ENCODE measurements around the gene MAEA. TPM values are rescaled to one million over a fixed set of nuclear protein-coding genes. Genes with fewer than 3 reads are reported as not detected.

The MAEA gene
- total and polyA plus RNA-seq, 4 donors: 20.9 to 33.9 (median 29.8) TPM

DNA sequence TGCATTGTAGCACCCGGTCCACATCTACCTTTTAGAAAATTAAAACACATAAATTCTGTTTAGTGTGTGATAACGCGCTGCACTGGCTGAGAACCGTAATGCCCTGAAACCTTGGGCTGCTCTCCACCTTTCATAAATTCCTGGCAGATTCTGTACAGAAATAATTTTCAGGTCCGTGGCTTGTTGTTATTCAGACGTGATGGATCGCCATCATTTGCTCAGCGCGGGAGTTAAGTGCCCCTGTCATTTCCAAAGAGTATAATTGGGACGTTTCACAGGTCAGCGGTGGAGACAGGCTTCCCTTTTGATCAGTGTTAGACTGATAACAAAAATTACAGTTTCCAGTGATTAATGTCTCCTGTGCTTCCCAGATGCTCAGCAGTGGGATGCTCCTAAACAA, 73.8 kb downstream of the MAEA start:
- no peak overlapping the region for H3K4me3 ChIP-seq (ENCODE audit: low read depth in 1 of 3, low read length in 3 of 3)
- WGBS: 94% methylated on average over 11 of the region's 11 CpGs
- H3K9ac ChIP-seq (ENCODE audit: low read depth in 1 of 2, low read length in 2 of 2): no peak overlapping the region

DNA sequence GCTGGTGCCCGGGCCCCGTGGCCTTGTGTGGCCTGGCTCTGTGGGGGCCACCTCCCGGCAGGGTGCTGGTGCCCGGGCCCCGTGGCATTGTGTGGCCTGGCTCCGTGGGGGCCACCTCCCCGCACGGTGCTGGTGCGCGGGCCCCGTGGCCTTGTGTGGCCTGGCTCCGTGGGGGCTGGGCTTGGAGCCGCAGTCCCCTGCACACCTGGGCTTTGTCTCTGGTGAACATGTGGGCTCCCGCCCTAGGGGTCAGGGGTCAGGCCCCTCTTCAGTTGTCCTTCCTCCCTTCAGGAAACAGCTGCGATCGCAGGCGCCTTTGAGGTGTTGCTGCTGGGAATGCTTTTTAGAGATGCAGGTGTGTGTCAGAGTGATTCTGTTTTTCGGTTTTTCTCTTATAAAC, 74.5 kb downstream of the MAEA start:
- no peaks in the 10 kb centered on the region for H3K9me3 ChIP-seq (ENCODE audit: control insufficient read depth in 4 of 4, low read length in 3 of 4)
- no peak for DNase-seq (ENCODE audit: low spot score)
- H3K27me3 ChIP-seq (ENCODE audit: control insufficient read depth in 4 of 4, insufficient read depth in 4 of 4, low read length in 3 of 4): no peaks in the 10 kb centered on the region
- no peak overlapping the region for H3K27ac ChIP-seq (ENCODE audit: low read depth in 1 of 2, low read length in 2 of 2)
- H3K36me3 ChIP-seq (ENCODE audit: control insufficient read depth in 4 of 4, insufficient read depth in 3 of 4, low read depth in 1 of 4, low read length in 3 of 4): peaks cover 0 to 6% (median 2%) of the 10 kb centered on the region in 4 donors
- no peak overlapping the region for H3K9ac ChIP-seq (ENCODE audit: low read depth in 1 of 2, low read length in 2 of 2)
- H3K4me1 ChIP-seq (ENCODE audit: control insufficient read depth in 4 of 4, insufficient read depth in 4 of 4, low read length in 3 of 4): peaks cover 0 to 6% (median 4%) of the 10 kb centered on the region in 4 donors
- WGBS: 99% methylated on average over 18 of the region's 18 CpGs
- no peak overlapping the region for H3K4me3 ChIP-seq (ENCODE audit: low read depth in 1 of 3, low read length in 3 of 3)
- TF ChIP-seq FOXA1 (IDR thresholded peaks at IDR 0.05) (no peak), EGR1 (IDR thresholded peaks at IDR 0.05; ENCODE audit: low read depth in 2 of 2) (no peak), FOXA2 (IDR thresholded peaks at IDR 0.05) (no peak), RAD21 (IDR thresholded peaks at IDR 0.05) (no peak)
- TF ChIP-seq, protein P1, sequence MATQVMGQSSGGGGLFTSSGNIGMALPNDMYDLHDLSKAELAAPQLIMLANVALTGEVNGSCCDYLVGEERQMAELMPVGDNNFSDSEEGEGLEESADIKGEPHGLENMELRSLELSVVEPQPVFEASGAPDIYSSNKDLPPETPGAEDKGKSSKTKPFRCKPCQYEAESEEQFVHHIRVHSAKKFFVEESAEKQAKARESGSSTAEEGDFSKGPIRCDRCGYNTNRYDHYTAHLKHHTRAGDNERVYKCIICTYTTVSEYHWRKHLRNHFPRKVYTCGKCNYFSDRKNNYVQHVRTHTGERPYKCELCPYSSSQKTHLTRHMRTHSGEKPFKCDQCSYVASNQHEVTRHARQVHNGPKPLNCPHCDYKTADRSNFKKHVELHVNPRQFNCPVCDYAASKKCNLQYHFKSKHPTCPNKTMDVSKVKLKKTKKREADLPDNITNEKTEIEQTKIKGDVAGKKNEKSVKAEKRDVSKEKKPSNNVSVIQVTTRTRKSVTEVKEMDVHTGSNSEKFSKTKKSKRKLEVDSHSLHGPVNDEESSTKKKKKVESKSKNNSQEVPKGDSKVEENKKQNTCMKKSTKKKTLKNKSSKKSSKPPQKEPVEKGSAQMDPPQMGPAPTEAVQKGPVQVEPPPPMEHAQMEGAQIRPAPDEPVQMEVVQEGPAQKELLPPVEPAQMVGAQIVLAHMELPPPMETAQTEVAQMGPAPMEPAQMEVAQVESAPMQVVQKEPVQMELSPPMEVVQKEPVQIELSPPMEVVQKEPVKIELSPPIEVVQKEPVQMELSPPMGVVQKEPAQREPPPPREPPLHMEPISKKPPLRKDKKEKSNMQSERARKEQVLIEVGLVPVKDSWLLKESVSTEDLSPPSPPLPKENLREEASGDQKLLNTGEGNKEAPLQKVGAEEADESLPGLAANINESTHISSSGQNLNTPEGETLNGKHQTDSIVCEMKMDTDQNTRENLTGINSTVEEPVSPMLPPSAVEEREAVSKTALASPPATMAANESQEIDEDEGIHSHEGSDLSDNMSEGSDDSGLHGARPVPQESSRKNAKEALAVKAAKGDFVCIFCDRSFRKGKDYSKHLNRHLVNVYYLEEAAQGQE (IDR thresholded peaks at IDR 0.05): no peak

More for the DNA sequence above, 73.8 kb downstream of the MAEA start:
- H3K27ac ChIP-seq (ENCODE audit: low read depth in 1 of 2, low read length in 2 of 2): no peak overlapping the region
- no peaks in the 10 kb centered on the region for H3K27me3 ChIP-seq (ENCODE audit: control insufficient read depth in 4 of 4, insufficient read depth in 4 of 4, low read length in 3 of 4)
- TF ChIP-seq, protein P2, sequence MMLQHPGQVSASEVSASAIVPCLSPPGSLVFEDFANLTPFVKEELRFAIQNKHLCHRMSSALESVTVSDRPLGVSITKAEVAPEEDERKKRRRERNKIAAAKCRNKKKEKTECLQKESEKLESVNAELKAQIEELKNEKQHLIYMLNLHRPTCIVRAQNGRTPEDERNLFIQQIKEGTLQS (IDR thresholded peaks at IDR 0.05): no peak
- TF ChIP-seq NR2F2 (IDR thresholded peaks at IDR 0.05): no peak
- H3K36me3 ChIP-seq (ENCODE audit: control insufficient read depth in 4 of 4, insufficient read depth in 3 of 4, low read depth in 1 of 4, low read length in 3 of 4): peaks cover 0 to 9% (median 2%) of the 10 kb centered on the region in 4 donors
- H3K9me3 ChIP-seq (ENCODE audit: control insufficient read depth in 4 of 4, low read length in 3 of 4): no peaks in the 10 kb centered on the region
- peaks cover 0 to under 1% (median 0%) of the 10 kb centered on the region in 4 donors for H3K4me1 ChIP-seq (ENCODE audit: control insufficient read depth in 4 of 4, insufficient read depth in 4 of 4, low read length in 3 of 4)
- no peak for DNase-seq (ENCODE audit: low spot score)

DNA sequence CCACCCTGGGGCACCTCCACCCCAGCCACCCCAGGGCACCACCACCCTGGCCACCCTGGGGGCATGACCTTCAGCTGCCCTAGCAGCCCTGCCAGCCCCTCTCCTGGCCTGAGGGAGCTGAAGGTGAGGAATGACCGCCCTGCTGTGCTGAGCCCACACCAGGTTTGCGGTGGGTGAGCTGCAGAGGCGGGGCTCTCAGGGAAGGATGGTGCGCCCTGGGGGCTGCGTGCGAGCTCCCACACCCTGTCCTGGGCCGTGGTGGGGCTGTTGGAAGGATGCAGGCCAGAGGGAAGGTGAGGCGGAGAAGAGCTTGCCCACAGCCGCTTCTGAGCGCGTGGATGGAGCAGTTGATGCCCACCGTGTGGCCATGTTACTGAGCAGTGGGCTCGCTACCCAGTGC, 75.1 kb downstream of the MAEA start:
- no peak overlapping the region for H3K9ac ChIP-seq (ENCODE audit: low read depth in 1 of 2, low read length in 2 of 2)
- peaks cover 2 to 8% (median 4%) of the 10 kb centered on the region in 4 donors for H3K4me1 ChIP-seq (ENCODE audit: control insufficient read depth in 4 of 4, insufficient read depth in 4 of 4, low read length in 3 of 4)
- H3K27me3 ChIP-seq (ENCODE audit: control insufficient read depth in 4 of 4, insufficient read depth in 4 of 4, low read length in 3 of 4): no peaks in the 10 kb centered on the region
- 96% methylated on average over 13 of the region's 13 CpGs for WGBS
- H3K9me3 ChIP-seq (ENCODE audit: control insufficient read depth in 4 of 4, low read length in 3 of 4): no peaks in the 10 kb centered on the region
- H3K27ac ChIP-seq (ENCODE audit: low read depth in 1 of 2, low read length in 2 of 2): no peak overlapping the region
- no peak for TF ChIP-seq JUND (IDR thresholded peaks at IDR 0.05)
- no peak for TF ChIP-seq FOXA2 (IDR thresholded peaks at IDR 0.05)
- TF ChIP-seq, protein P2 (IDR thresholded peaks at IDR 0.05): no peak
- TF ChIP-seq, protein P1 (IDR thresholded peaks at IDR 0.05): no peak
- TF ChIP-seq SP1 (IDR thresholded peaks at IDR 0.05): no peak
- TF ChIP-seq, protein P3, sequence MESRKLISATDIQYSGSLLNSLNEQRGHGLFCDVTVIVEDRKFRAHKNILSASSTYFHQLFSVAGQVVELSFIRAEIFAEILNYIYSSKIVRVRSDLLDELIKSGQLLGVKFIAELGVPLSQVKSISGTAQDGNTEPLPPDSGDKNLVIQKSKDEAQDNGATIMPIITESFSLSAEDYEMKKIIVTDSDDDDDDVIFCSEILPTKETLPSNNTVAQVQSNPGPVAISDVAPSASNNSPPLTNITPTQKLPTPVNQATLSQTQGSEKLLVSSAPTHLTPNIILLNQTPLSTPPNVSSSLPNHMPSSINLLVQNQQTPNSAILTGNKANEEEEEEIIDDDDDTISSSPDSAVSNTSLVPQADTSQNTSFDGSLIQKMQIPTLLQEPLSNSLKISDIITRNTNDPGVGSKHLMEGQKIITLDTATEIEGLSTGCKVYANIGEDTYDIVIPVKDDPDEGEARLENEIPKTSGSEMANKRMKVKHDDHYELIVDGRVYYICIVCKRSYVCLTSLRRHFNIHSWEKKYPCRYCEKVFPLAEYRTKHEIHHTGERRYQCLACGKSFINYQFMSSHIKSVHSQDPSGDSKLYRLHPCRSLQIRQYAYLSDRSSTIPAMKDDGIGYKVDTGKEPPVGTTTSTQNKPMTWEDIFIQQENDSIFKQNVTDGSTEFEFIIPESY (IDR thresholded peaks at IDR 0.05): no peak
- no peak for TF ChIP-seq YY1 (IDR thresholded peaks at IDR 0.05)
- no peak for TF ChIP-seq FOXA1 (IDR thresholded peaks at IDR 0.05)
- no peak for TF ChIP-seq HNF4G (IDR thresholded peaks at IDR 0.05)
- no peak for TF ChIP-seq RAD21 (IDR thresholded peaks at IDR 0.05)
- H3K36me3 ChIP-seq (ENCODE audit: control insufficient read depth in 4 of 4, insufficient read depth in 3 of 4, low read depth in 1 of 4, low read length in 3 of 4): peaks cover 0 to 6% (median 2%) of the 10 kb centered on the region in 4 donors
- no peak for DNase-seq (ENCODE audit: low spot score)
- no peak overlapping the region for H3K4me3 ChIP-seq (ENCODE audit: low read depth in 1 of 3, low read length in 3 of 3)

Measured in liver (tissue), 9 donors.